K562 (cell line): ENCODE results near the gene DLX2. TPM values are rescaled to one million over a fixed set of nuclear protein-coding genes. Genes with fewer than 3 reads are reported as not detected.

ENCODE experiments used
- CBX2 ChIP-seq: fragments of 200-600 bp; sonication (generic); IDR thresholded peaks from one replicate; pipeline ENCODE4 v1.6.1; 2012; ENCODE audit warnings: mild to moderate bottlenecking, low read length, inconsistent platforms; ENCODE audit not compliant: insufficient read depth, poor library complexity, severe bottlenecking
- FOXK2 ChIP-seq, 2 experiments: fragments of 450-650 bp; IDR thresholded peaks in 1 of 2; conservative IDR thresholded peaks in 1 of 2; 2 replicates each; pipeline ENCODE4 v1.6.1; 2016; ENCODE audit warnings: low read depth in 2 of 2, mild to moderate bottlenecking in 1 of 2
- FOXO4 ChIP-seq: fragments of 450-650 bp; formaldehyde crosslinking; IDR thresholded peaks from 2 replicates; pipeline ENCODE4 v1.4.0; 2020; ENCODE audit warnings: mild to moderate bottlenecking, moderate library complexity
- HEY1 ChIP-seq: fragments of 250-450 bp; sonication (Bioruptor Pico); IDR thresholded peaks from 2 replicates; pipeline ENCODE4 v1.5.0; 2020; ENCODE audit warnings: mild to moderate bottlenecking, moderate library complexity, borderline replicate concordance
- MCM2 ChIP-seq: fragments of 450-650 bp; IDR thresholded peaks from 2 replicates; pipeline ENCODE4 v1.6.1; 2017; ENCODE audit warnings: low read depth, mild to moderate bottlenecking
- NFRKB ChIP-seq: fragments of 450-650 bp; IDR thresholded peaks from 2 replicates; pipeline ENCODE4 v1.6.1; 2016; ENCODE audit warnings: low read depth
- RBM14 ChIP-seq: fragments of 200-400 bp; formaldehyde crosslinking; IDR thresholded peaks from 2 replicates; pipeline ENCODE4 v1.6.1; 2018; ENCODE audit warnings: low read depth, mild to moderate bottlenecking, low read length, moderate library complexity, borderline replicate concordance; ENCODE audit not compliant: insufficient read depth
- polyA plus RNA-seq, 8 experiments: library from polyadenylated mRNA; depleted of rRNA in 4 of 8; stranded (reverse) in 5 of 8; unstranded in 3 of 8; fragments of >200 nt; fragmentation: Nextera tagmentation in 2 of 8; fragmentation: Illumina TruSeq in 1 of 8; extraction: Ambion mirVana in 2 of 8; extraction: Trizol in 1 of 8; gene quantifications; 2 replicates each; pipeline versions ENCODE4 v1.2.1 to v1.2.3, GENCODE V29; 2011 to 2014; ENCODE audit warnings: inconsistent platforms in 1 of 8, missing spikeins in 1 of 8
- total RNA-seq, 7 experiments: library from RNA; depleted of rRNA in 6 of 7; stranded (reverse); fragments of >200 nt in 6 of 7; fragmentation: Illumina TruSeq in 2 of 7; extraction: Trizol in 2 of 7; gene quantifications; 2 replicates each; pipeline versions ENCODE4 v1.2.1 to v1.2.3, GENCODE V29; 2011 to 2021; ENCODE audit warnings: low replicate concordance in 1 of 7
- TF ChIP-seq, protein P1 (sequence below), 2 experiments: fragments of 450-650 bp; formaldehyde crosslinking in 1 of 2; IDR thresholded peaks; 2 replicates each; pipeline versions ENCODE4 v1.4.0 to v1.6.1; 2014 to 2020; ENCODE audit warnings: mild to moderate bottlenecking in 2 of 2, borderline replicate concordance in 1 of 2, low read depth in 1 of 2

Gene DLX2
- total and polyA plus RNA-seq, 9 of the 15 experiments (the other 6 are each of a cell fraction or from before 2014, with no cell fraction given), result 0.14 to 4.3 (median 0.86) TPM

GRCh38 chr2:172101821-172102390, 794 bp downstream of the DLX2 start (continued):
- TF ChIP-seq, protein P1, sequence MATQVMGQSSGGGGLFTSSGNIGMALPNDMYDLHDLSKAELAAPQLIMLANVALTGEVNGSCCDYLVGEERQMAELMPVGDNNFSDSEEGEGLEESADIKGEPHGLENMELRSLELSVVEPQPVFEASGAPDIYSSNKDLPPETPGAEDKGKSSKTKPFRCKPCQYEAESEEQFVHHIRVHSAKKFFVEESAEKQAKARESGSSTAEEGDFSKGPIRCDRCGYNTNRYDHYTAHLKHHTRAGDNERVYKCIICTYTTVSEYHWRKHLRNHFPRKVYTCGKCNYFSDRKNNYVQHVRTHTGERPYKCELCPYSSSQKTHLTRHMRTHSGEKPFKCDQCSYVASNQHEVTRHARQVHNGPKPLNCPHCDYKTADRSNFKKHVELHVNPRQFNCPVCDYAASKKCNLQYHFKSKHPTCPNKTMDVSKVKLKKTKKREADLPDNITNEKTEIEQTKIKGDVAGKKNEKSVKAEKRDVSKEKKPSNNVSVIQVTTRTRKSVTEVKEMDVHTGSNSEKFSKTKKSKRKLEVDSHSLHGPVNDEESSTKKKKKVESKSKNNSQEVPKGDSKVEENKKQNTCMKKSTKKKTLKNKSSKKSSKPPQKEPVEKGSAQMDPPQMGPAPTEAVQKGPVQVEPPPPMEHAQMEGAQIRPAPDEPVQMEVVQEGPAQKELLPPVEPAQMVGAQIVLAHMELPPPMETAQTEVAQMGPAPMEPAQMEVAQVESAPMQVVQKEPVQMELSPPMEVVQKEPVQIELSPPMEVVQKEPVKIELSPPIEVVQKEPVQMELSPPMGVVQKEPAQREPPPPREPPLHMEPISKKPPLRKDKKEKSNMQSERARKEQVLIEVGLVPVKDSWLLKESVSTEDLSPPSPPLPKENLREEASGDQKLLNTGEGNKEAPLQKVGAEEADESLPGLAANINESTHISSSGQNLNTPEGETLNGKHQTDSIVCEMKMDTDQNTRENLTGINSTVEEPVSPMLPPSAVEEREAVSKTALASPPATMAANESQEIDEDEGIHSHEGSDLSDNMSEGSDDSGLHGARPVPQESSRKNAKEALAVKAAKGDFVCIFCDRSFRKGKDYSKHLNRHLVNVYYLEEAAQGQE (IDR thresholded peaks at IDR 0.05; ENCODE audit: borderline replicate concordance), result no peak
- TF ChIP-seq, protein P1 (CRISPR knock-in tag; IDR thresholded peaks at IDR 0.05; ENCODE audit: low read depth), result no peak
- no peak for TF ChIP-seq HEY1 (CRISPR knock-in tag)
- TF ChIP-seq RBM14, result 0 out of 2 replicates have a peak, but pooled peaks have one; percentile 91
- TF ChIP-seq NFRKB, result no peak
- TF ChIP-seq MCM2, result no peak
- no peak for TF ChIP-seq FOXK2 (conservative IDR thresholded peaks at IDR 0.05 in 1 of 2, IDR thresholded peaks at IDR 0.05 in 1 of 2; ENCODE audit: low read depth in 2 of 2)
- no peak for TF ChIP-seq CBX2
- no peak for TF ChIP-seq FOXO4
